ENCODE measurements around the gene PDE1A.

Gene PDE1A

GRCh38 chr2:182134201-182134600 is 292.6 kb downstream of the PDE1A start:
- ATAC-seq (peak; percentile 53), DNase-seq (ENCODE audit: low spot score in 2 of 2) (no peak)
- no peak overlapping the region for H3K4me3 Mint-ChIP-seq
- no peaks in the 10 kb centered on the region for H3K36me3 Mint-ChIP-seq
- no peaks in the 10 kb centered on the region for H3K9me3 Mint-ChIP-seq
- H3K27ac Mint-ChIP-seq = no peak overlapping the region
- no peaks in the 10 kb centered on the region for H3K4me1 Mint-ChIP-seq

- no peak overlapping the region for H3K27ac Mint-ChIP-seq
- no peaks in the 10 kb centered on the region for H3K9me3 Mint-ChIP-seq
- no peak for DNase-seq (ENCODE audit: low spot score in 2 of 2)
- no peak for ATAC-seq
- no peak overlapping the region for H3K4me3 Mint-ChIP-seq
- no peaks in the 10 kb centered on the region for H3K4me1 Mint-ChIP-seq
- no peaks in the 10 kb centered on the region for H3K36me3 Mint-ChIP-seq
These were observed 293.5 kb downstream of the PDE1A start for GRCh38 chr2:182133195-182133891.

GRCh38 chr2:182132605-182133004 is 294.2 kb downstream of the PDE1A start:
- H3K27ac Mint-ChIP-seq = no peak overlapping the region
- ATAC-seq (no peak), DNase-seq (ENCODE audit: low spot score in 2 of 2) (no peak)
- no peaks in the 10 kb centered on the region for H3K36me3 Mint-ChIP-seq
- H3K9me3 Mint-ChIP-seq = no peaks in the 10 kb centered on the region
- no peak overlapping the region for H3K4me3 Mint-ChIP-seq
- H3K4me1 Mint-ChIP-seq = no peaks in the 10 kb centered on the region

GRCh38 chr2:182128821-182129707 is 297.8 kb downstream of the PDE1A start:
- H3K4me1 Mint-ChIP-seq = no peaks in the 10 kb centered on the region
- no peak overlapping the region for H3K4me3 Mint-ChIP-seq
- no peaks in the 10 kb centered on the region for H3K9me3 Mint-ChIP-seq
- DNase-seq (ENCODE audit: low spot score in 2 of 2) (no peak), ATAC-seq (no peak)
- no peak overlapping the region for H3K27ac Mint-ChIP-seq
- no peaks in the 10 kb centered on the region for H3K36me3 Mint-ChIP-seq

GRCh38 chr2:182117196-182117595 is 309.6 kb downstream of the PDE1A start:
- ATAC-seq = no peak

GRCh38 chr2:182116774-182117173 is 310.1 kb downstream of the PDE1A start:
- H3K27ac Mint-ChIP-seq = no peak overlapping the region
- no peak for ATAC-seq
- DNase-seq (ENCODE audit: low spot score in 2 of 2) = no peak
- no peaks in the 10 kb centered on the region for H3K4me1 Mint-ChIP-seq
- H3K36me3 Mint-ChIP-seq = no peaks in the 10 kb centered on the region
- H3K4me3 Mint-ChIP-seq = no peak overlapping the region
- no peaks in the 10 kb centered on the region for H3K9me3 Mint-ChIP-seq

More at GRCh38 chr2:182117196-182117595, 309.6 kb downstream of the PDE1A start:
- no peak overlapping the region for H3K4me3 Mint-ChIP-seq
- H3K4me1 Mint-ChIP-seq = no peaks in the 10 kb centered on the region
- no peaks in the 10 kb centered on the region for H3K36me3 Mint-ChIP-seq
- no peaks in the 10 kb centered on the region for H3K9me3 Mint-ChIP-seq
- no peak overlapping the region for H3K27ac Mint-ChIP-seq
- no peak for DNase-seq (ENCODE audit: low spot score in 2 of 2)

GRCh38 chr2:182115258-182115657 is 311.6 kb downstream of the PDE1A start:
- Mint-ChIP-seq H3K4me1 (no peaks in the 10 kb centered on the region), H3K36me3 (no peaks in the 10 kb centered on the region), H3K4me3 (no peak overlapping the region), H3K9me3 (no peaks in the 10 kb centered on the region), H3K27ac (no peak overlapping the region)
- no peak for ATAC-seq
- no peak for DNase-seq (ENCODE audit: low spot score in 2 of 2)

- H3K36me3 Mint-ChIP-seq = no peaks in the 10 kb centered on the region
- DNase-seq (ENCODE audit: low spot score in 2 of 2) = no peak
- H3K9me3 Mint-ChIP-seq = no peaks in the 10 kb centered on the region
- no peak overlapping the region for H3K27ac Mint-ChIP-seq
- ATAC-seq = no peak
- no peak overlapping the region for H3K4me3 Mint-ChIP-seq
- no peaks in the 10 kb centered on the region for H3K4me1 Mint-ChIP-seq
These were observed 313.5 kb downstream of the PDE1A start for GRCh38 chr2:182113334-182113733.

- Mint-ChIP-seq H3K4me1 (no peaks in the 10 kb centered on the region), H3K27ac (no peak overlapping the region), H3K9me3 (no peaks in the 10 kb centered on the region), H3K4me3 (no peak overlapping the region), H3K36me3 (no peaks in the 10 kb centered on the region)
- ATAC-seq (no peak), DNase-seq (ENCODE audit: low spot score in 2 of 2) (no peak)
These were observed 316.5 kb downstream of the PDE1A start for GRCh38 chr2:182110347-182110746.

GRCh38 chr2:182103526-182103925 is 323.3 kb downstream of the PDE1A start:
- Mint-ChIP-seq H3K4me1 (no peaks in the 10 kb centered on the region), H3K9me3 (no peaks in the 10 kb centered on the region), H3K27ac (no peak overlapping the region), H3K4me3 (no peak overlapping the region), H3K36me3 (no peaks in the 10 kb centered on the region)
- ATAC-seq = no peak
- DNase-seq (ENCODE audit: low spot score in 2 of 2) = no peak

- H3K36me3 Mint-ChIP-seq = no peaks in the 10 kb centered on the region
- H3K4me3 Mint-ChIP-seq = no peak overlapping the region
These were observed 325.6 kb downstream of the PDE1A start for GRCh38 chr2:182101263-182101662.

GRCh38 chr2:182098648-182099047 is 328.2 kb downstream of the PDE1A start:
- Mint-ChIP-seq H3K9me3 (peaks cover 2% of the 10 kb centered on the region), H3K4me1 (no peaks in the 10 kb centered on the region), H3K27ac (no peak overlapping the region), H3K4me3 (no peak overlapping the region), H3K36me3 (no peaks in the 10 kb centered on the region)
- ATAC-seq (no peak), DNase-seq (ENCODE audit: low spot score in 2 of 2) (no peak)

More at GRCh38 chr2:182101263-182101662, 325.6 kb downstream of the PDE1A start:
- no peak for ATAC-seq
- Mint-ChIP-seq H3K27ac (no peak overlapping the region), H3K9me3 (no peaks in the 10 kb centered on the region), H3K4me1 (no peaks in the 10 kb centered on the region)
- no peak for DNase-seq (ENCODE audit: low spot score in 2 of 2)

- Mint-ChIP-seq H3K4me3 (no peak overlapping the region), H3K9me3 (peaks cover 6% of the 10 kb centered on the region), H3K27ac (no peak overlapping the region), H3K36me3 (no peaks in the 10 kb centered on the region), H3K4me1 (no peaks in the 10 kb centered on the region)
- no peak for ATAC-seq
- DNase-seq (ENCODE audit: low spot score in 2 of 2) = no peak
These were observed 329.2 kb downstream of the PDE1A start for GRCh38 chr2:182097571-182098164.

- no peak overlapping the region for H3K4me3 Mint-ChIP-seq
- no peak for ATAC-seq
- DNase-seq (ENCODE audit: low spot score in 2 of 2) = no peak
- H3K36me3 Mint-ChIP-seq = no peaks in the 10 kb centered on the region
- no peaks in the 10 kb centered on the region for H3K4me1 Mint-ChIP-seq
- no peak overlapping the region for H3K27ac Mint-ChIP-seq
- H3K9me3 Mint-ChIP-seq = peaks cover 6% of the 10 kb centered on the region
These were observed 336.4 kb downstream of the PDE1A start for GRCh38 chr2:182090486-182090885.
